Measurements from ENCODE around the gene ERBB4. TPM values are rescaled to one million over a fixed set of nuclear protein-coding genes. Genes with fewer than 3 reads are reported as not detected.

ERBB4 gene
- total and polyA plus RNA-seq, 9 donors, result 0.08 to 22.3 (median 1.2) TPM

GRCh38 chr2:212428681-212429478 is 109.7 kb downstream of the ERBB4 start:
- Histone ChIP-seq H3K36me3 (no peaks in the 10 kb centered on the region), H3K27ac (no peak overlapping the region), H3K27me3 (no peaks in the 10 kb centered on the region), H3K4me1 (ENCODE audit: insufficient read depth) (no peaks in the 10 kb centered on the region), H3K9me3 (no peaks in the 10 kb centered on the region), H3K4me3 (no peak overlapping the region)
- 30 to 44% (median 32%) methylated on average over 1 of the region's 1 CpG for WGBS, 3 donors
- intact Hi-C loops (cut with DNase I), result no loop called here
- TF ChIP-seq, protein P1, sequence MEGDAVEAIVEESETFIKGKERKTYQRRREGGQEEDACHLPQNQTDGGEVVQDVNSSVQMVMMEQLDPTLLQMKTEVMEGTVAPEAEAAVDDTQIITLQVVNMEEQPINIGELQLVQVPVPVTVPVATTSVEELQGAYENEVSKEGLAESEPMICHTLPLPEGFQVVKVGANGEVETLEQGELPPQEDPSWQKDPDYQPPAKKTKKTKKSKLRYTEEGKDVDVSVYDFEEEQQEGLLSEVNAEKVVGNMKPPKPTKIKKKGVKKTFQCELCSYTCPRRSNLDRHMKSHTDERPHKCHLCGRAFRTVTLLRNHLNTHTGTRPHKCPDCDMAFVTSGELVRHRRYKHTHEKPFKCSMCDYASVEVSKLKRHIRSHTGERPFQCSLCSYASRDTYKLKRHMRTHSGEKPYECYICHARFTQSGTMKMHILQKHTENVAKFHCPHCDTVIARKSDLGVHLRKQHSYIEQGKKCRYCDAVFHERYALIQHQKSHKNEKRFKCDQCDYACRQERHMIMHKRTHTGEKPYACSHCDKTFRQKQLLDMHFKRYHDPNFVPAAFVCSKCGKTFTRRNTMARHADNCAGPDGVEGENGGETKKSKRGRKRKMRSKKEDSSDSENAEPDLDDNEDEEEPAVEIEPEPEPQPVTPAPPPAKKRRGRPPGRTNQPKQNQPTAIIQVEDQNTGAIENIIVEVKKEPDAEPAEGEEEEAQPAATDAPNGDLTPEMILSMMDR (IDR thresholded peaks at IDR 0.05), result no peak
- no peak for TF ChIP-seq EP300 (IDR thresholded peaks at IDR 0.05)
- TF ChIP-seq POLR2A (IDR thresholded peaks at IDR 0.05), result no peak
- no peak for DNase-seq

GRCh38 chr2:212427638-212428037 is 111.0 kb downstream of the ERBB4 start:
- 61 to 69% (median 68%) methylated on average over 2 of the region's 2 CpGs for WGBS, 3 donors
- Histone ChIP-seq H3K36me3 (no peaks in the 10 kb centered on the region), H3K4me3 (no peak overlapping the region), H3K9me3 (no peaks in the 10 kb centered on the region), H3K27ac (no peak overlapping the region), H3K4me1 (ENCODE audit: insufficient read depth) (no peaks in the 10 kb centered on the region), H3K27me3 (no peaks in the 10 kb centered on the region)
- intact Hi-C loops (cut with DNase I), result no loop called here
- no peak for DNase-seq
- no peak for TF ChIP-seq POLR2A (IDR thresholded peaks at IDR 0.05)
- TF ChIP-seq EP300 (IDR thresholded peaks at IDR 0.05), result no peak
- TF ChIP-seq, protein P1 (IDR thresholded peaks at IDR 0.05), result no peak

GRCh38 chr2:212426637-212427412 is 111.8 kb downstream of the ERBB4 start:
- Histone ChIP-seq H3K4me3 (no peak overlapping the region), H3K36me3 (no peaks in the 10 kb centered on the region), H3K27ac (no peak overlapping the region), H3K27me3 (no peaks in the 10 kb centered on the region), H3K4me1 (ENCODE audit: insufficient read depth) (no peaks in the 10 kb centered on the region), H3K9me3 (no peaks in the 10 kb centered on the region)
- no peak for DNase-seq
- intact Hi-C loops (cut with DNase I), result no loop called here
- TF ChIP-seq, protein P1 (IDR thresholded peaks at IDR 0.05), result no peak
- TF ChIP-seq EP300 (IDR thresholded peaks at IDR 0.05), result no peak
- no peak for TF ChIP-seq POLR2A (IDR thresholded peaks at IDR 0.05)
- WGBS, 3 donors, result 65 to 73% (median 65%) methylated on average over 5 of the region's 5 CpGs

DNA sequence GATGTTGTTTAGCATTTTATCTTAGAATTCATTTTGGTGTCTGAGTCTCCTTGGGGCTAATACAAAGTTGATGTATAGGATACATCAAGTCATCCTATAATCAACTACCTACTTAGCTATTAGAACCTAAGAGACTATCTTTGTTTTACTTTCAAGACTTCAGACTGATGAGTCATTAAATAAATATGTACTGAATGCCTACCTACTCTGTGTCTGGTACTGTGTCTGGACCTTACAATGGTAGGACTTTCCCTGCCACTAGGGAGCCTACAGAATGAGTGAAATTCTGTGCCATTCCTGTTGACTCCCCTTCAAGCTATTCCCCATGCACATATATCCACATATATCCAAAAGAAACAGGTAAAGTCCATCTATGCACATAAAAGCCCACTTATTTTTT is 114.5 kb downstream of the ERBB4 start:
- no peak overlapping the region for H3K4me3 ChIP-seq
- H3K27me3 ChIP-seq, result no peaks in the 10 kb centered on the region
- intact Hi-C loops (cut with DNase I), result no loop called here
- H3K9me3 ChIP-seq, result no peaks in the 10 kb centered on the region
- no peak overlapping the region for H3K27ac ChIP-seq
- no peak for DNase-seq
- TF ChIP-seq EP300 (IDR thresholded peaks at IDR 0.05) (no peak), POLR2A (IDR thresholded peaks at IDR 0.05) (no peak)
- TF ChIP-seq, protein P1 (IDR thresholded peaks at IDR 0.05), result no peak
- H3K4me1 ChIP-seq (ENCODE audit: insufficient read depth), result no peaks in the 10 kb centered on the region
- H3K36me3 ChIP-seq, result no peaks in the 10 kb centered on the region

All from ovary (tissue), 9 donors.